HUDEP-2 (cell line): Measurements from ENCODE around the gene ZNF285.
"Not testable (repeated sequence)": the region's sequence is repeated elsewhere in the genome, so short reads cannot be mapped to it uniquely, and the experiment has no call there.

Experiments used
- DNase-seq, 76 experiments: peaks; one replicate each; lab custom pipeline; 2025; ENCODE audit not compliant: unreplicated experiment in 76 of 76; lab: John Stamatoyannopoulos, UW

The ZNF285 gene

DNA sequence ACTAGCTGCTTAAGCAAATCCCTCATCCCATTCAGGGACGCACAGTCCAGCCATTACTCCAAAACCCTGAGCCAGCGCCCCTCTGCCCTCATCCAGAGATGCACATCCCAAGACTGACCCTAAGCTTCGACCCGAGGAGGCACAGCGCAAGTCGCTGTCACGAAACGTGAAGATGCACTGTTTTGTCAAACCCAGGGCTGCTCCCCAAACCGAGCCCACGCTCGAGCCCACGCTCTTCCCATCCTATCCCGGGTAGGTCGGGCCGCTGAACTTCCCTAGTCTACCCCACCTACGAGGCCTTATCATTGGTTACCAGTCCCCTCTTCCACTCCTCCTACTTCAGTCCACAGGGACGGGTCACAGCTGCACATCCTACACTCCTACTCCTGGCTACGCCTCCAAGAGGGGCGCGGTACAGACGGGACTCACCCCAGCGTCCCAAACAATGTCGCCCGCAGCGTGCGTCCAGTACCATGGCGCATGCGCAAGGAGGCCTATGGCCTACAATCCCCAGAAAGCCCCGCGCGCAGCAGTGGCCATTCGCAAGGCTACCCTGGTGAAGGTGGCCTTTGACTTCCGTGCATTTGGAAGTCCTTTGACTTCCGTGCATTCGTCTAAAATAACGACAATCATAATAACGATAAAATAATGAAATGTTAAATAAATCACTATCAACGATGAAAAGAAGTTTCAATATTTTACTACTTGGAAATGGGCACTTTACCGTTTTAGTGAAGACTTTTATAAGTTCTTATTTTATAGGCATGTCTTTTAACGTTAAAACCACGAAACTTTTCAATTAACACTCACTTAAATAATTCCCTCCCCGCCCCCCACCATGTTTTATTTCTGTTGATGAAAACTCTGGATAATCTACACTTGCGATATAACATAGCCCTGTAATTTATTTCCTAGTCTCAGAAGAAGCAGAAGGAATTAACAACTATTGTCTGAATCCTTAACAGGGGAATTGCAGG lies at the start of gene ZNF285:
TSS of gene ZNF285 (minus strand) at position 470 of the 977 bp plus-strand sequence. CDS start 4,395 bp downstream, outside the sequence.
- DNase-seq, result no peak

DNA sequence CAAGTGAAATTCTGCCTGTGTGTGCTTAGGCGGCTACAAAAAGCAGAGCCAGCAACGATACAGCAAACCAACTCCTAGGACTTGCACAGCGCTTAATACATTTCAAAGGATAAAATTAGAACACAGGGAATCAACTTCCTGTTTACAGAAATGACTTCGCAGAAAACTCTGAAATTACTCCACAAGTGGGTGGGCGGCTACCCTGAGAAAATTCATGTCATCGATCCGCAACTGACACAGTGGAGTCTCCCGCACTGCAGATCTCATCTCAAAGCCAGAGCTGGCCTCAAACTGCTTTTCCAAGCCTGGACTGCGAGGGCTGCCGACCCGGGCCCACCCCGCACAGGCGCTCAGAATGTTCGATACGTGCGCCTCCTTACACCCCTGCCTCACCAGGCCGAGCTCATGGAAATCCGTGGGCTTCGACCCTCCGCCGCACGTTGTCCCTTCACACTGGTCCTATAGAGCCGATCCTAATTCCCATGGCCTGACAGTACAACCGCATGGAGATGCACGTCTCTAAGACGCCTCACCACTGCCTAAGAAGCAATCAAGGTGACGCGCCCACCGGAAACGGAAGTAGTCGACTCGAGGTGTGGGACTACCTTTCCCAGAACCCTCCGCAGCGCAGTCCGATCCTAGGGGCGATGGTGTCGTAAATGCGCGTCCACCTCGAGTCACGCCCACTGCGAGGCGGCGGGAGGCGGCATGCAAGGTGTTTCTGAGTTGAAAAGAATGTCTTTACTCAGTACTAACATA lies 46.7 kb upstream of the ZNF285 start, which contains the start of gene ZNF229:
TSS of gene ZNF229 (minus strand) at position 557 of the 759 bp plus-strand sequence. CDS start 5,625 bp downstream, outside the sequence.
- peak; percentile 9 to 97 (median 87) for DNase-seq

DNA sequence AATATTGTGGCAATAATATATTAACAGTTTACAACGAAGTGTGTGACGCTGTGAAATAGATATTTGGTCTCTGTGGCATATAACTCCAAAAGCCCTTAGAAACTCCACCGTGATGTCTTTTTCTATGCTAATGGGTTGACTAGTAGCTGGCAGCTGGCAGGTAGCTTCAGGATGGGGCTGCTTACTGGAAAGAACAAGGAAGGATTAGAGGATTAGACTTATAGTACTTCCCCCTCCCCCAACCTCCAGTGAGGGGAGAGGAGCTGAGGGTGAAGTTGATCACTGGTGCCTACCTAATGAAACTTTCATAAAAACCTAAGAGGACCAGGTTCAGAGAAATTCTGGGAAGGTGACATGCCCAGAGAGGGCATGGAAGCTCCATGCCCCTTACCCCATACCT lies 37.0 kb upstream of the ZNF285 start:
- DNase-seq, result no peak

GRCh38 chr19:44435441-44435840 lies 34.0 kb upstream of the ZNF285 start:
- no peak for DNase-seq

- no peak for DNase-seq
Measured at GRCh38 chr19:44430956-44431355, 29.5 kb upstream of the ZNF285 start.

DNA sequence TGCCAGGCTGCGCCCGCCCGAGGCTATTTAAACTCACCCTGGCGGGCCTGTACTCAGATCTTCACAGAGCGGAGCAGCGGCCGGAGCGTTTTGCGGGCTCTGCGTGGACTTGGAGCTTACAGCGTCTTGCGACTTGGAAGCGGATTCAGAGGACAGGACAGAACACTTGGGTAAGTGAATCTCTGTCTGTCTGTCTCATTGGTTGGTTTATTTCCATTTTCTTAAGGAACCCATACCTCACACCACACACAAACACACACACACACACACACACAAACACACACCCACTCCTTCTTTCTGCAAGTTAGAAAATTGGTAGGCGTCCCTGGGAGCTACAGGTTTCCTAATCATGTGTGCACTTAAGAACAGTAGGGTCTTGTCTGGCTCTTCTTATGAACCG lies 14.1 kb upstream of the ZNF285 start:
- not testable (repeated sequence) for DNase-seq

GRCh38 chr19:44389268-44389667 lies 12.1 kb downstream of the ZNF285 start:
- DNase-seq, result not testable (repeated sequence)

DNA sequence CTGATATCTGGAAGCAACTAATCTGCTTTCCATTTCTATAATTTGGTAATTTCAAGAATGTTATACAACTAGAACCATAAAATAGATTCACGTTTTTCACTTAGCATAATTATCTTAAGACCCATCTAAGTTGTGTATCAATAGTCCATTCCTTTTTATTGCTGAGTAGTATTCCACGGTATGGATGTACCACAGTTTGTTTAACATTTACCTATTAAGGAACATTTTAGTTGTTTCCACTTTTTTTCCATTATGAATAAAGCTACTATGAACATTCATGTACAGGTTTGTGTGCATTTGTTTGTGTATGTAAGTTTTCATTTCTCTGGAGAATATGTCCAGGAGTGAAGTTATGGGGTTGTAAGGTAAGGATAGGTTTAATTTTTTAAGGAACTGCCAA lies 26.6 kb downstream of the ZNF285 start:
- no peak for DNase-seq

- DNase-seq, result no peak
Measured at GRCh38 chr19:44371815-44372480, 29.5 kb downstream of the ZNF285 start.

- no peak for DNase-seq
Measured at GRCh38 chr19:44367024-44367423, 34.4 kb downstream of the ZNF285 start.

- DNase-seq, result peak in 6 of 76 experiments; percentile 10 to 62 (median 40)
Measured at GRCh38 chr19:44356383-44357111, 44.9 kb downstream of the ZNF285 start, which contains the start of gene ZNF112. ZNF112 (minus strand) TSS chr19:44356680; CDS start chr19:44340539, 16,141 bp downstream.

DNA sequence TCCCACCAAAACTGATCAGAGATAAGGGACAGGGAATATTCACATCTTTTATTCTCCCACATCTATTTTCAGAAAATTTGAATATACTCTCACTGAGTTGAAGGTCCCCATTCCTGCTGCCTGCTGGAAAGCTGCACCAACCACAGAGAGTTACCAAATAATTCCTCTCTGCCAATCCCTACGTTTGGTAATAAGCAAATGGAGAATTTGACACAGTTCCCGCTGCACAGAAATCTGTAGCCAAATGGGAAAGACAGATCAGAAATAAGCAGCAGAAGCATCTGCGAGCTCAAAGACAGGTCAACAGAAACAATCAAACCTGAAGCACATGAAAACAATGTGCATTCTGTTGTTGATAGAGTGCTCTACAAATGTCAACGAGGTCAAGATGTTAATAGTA lies 54.9 kb downstream of the ZNF285 start:
- no peak for DNase-seq

DNA sequence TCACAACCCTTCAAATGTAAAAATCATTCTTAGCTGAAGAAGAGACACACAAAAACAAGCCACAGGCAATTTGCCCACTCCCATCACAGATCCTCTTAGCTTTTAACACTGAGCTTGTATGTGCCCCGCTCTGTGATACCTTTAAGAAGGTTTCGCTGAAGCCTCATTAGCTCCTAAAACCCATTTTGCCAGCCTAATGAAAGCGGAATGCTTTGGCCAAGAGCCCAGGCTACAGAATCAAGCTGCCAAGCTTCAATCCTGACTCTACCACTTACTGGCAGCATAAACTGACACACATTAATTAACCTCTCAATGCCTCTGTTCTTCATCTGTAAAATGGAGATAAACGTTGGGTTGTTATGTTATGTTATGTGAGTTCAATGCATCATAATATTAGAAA lies 55.4 kb downstream of the ZNF285 start:
- no peak for DNase-seq

DNA sequence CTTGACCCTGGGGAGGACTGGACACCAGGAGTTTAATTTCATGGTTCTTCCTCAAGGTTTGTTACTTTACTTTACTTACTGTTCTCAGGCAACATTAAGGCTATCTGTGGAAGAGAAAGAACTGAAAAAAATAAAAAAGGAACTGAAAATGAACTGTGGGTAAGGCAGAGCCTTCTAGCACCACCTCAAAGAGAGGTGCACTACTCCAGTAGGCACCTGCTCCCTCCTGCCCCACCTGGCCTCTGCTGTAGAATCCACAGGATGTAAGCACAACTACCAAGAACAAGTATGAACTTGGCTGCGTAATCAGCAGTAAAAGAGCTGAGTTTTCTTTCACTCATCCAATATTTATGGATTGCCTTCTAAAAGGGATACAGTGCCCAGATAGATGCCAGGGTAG lies 57.2 kb downstream of the ZNF285 start:
- DNase-seq, result no peak

DNA sequence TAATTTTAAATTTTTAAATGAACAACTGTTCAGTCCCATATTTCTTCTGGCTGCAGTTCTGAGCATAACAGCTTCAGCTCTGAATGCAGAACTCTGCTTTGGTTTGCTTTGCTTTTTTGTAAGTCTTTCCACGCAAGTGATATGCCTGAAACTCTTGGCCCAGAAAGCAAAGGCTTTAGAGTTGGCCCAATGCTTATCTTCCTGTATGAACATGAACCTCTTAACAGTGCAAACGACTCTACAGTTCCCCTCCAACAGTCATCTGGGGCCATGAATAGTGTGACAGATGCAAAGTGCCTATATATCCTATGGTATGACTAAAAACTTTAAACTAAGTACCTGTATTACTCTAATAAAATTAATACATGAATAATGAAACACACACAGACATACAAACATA lies 59.6 kb downstream of the ZNF285 start:
- no peak for DNase-seq

- DNase-seq, result not testable (repeated sequence)
Measured at GRCh38 chr19:44334639-44335038, 66.8 kb downstream of the ZNF285 start.
